Lung (tissue), 12 donors: ENCODE results near the gene ATF7IP2. TPM values are rescaled to one million over a fixed set of nuclear protein-coding genes. Genes with fewer than 3 reads are reported as not detected.
"Not testable (repeated sequence)": the region's sequence is repeated elsewhere in the genome, so short reads cannot be mapped to it uniquely, and the experiment has no call there.

Source experiments
- ATAC-seq: fragments of 200-7000 bp; cut with Tn5 transposase; one replicate; pipeline ENCODE4 v1.9.1; 2020; ENCODE audit warnings: moderate number of reproducible peaks; ENCODE audit not compliant: insufficient read depth, low FRiP score
- DNase-seq, 3 donors: peaks; one replicate each; pipeline ENCODE4 v3.0.0-alpha.2; 2013 to 2017
- H3K27ac ChIP-seq, 2 donors: one replicate each; pipeline ENCODE4 v1.5.1; 2013; ENCODE audit warnings: mild to moderate bottlenecking in 2 of 2, moderate library complexity in 2 of 2, control low read depth in 1 of 2, inconsistent platforms in 1 of 2, low read depth in 1 of 2, low read length in 1 of 2
- H3K27me3 ChIP-seq, 3 donors: one replicate each; pipeline ENCODE4 v1.5.1; 2013; ENCODE audit warnings: low read length in 2 of 3; ENCODE audit not compliant: control insufficient read depth in 3 of 3, insufficient read depth in 3 of 3
- H3K36me3 ChIP-seq, 4 donors: one replicate each; pipeline ENCODE4 v1.5.1; 2013; ENCODE audit warnings: low read length in 4 of 4, mild to moderate bottlenecking in 1 of 4, moderate library complexity in 1 of 4; ENCODE audit not compliant: control insufficient read depth in 4 of 4, insufficient read depth in 4 of 4
- H3K4me1 ChIP-seq, 5 donors: one replicate each; pipeline ENCODE4 v1.5.1; 2013; ENCODE audit warnings: low read length in 5 of 5, mild to moderate bottlenecking in 2 of 5, moderate library complexity in 1 of 5; ENCODE audit not compliant: control insufficient read depth in 5 of 5, insufficient read depth in 5 of 5
- H3K4me3 ChIP-seq: one replicate; pipeline ENCODE4 v1.5.1; 2013; ENCODE audit warnings: mild to moderate bottlenecking, control low read depth, moderate library complexity
- H3K9ac ChIP-seq, 2 donors: one replicate each; pipeline ENCODE4 v1.5.1; 2013; ENCODE audit warnings: low read length in 2 of 2, control low read depth in 1 of 2; ENCODE audit not compliant: insufficient read depth in 1 of 2
- H3K9me3 ChIP-seq, 4 donors: one replicate each; pipeline ENCODE4 v1.5.1; 2013; ENCODE audit warnings: low read length in 3 of 4, mild to moderate bottlenecking in 1 of 4, moderate library complexity in 1 of 4; ENCODE audit not compliant: control insufficient read depth in 4 of 4, insufficient read depth in 3 of 4
- CTCF ChIP-seq: IDR thresholded peaks from 2 replicates; pipeline ENCODE4 v1.5.1; 2012; ENCODE audit warnings: mild to moderate bottlenecking; ENCODE audit errors: control extremely low read depth, extremely low read depth
- WGBS, 2 donors: extraction: QIAGEN DNeasy Blood & Tissue Kit; methylation state at CpG; one replicate each; pipeline ENCODE4 v1.1.7; 2013; 5-methylcytosine and 5-hydroxymethylcytosine counted together
- polyA plus RNA-seq, 2 donors: library from polyadenylated mRNA; stranded (reverse); fragments of 200-250 nt; gene quantifications; one replicate each; pipeline ENCODE4 v1.2.1, GENCODE V29; 2013
- total RNA-seq, 2 donors: library from RNA; depleted of rRNA in 1 of 2; stranded (reverse); fragments of >200 nt in 1 of 2; gene quantifications; one replicate each; pipeline ENCODE4 v1.2.1, GENCODE V29; 2014 to 2021
- donor health status: control.
- donor health status: control.
- donor health status: Bipolar disorder and iron deficiency.
- donor health status: healthy.
- donor health status: DM: yes; HTN: yes; CAD: no.

Gene ATF7IP2
- total and polyA plus RNA-seq, 4 donors: 7.3 to 18.0 (median 14.5) TPM

DNA sequence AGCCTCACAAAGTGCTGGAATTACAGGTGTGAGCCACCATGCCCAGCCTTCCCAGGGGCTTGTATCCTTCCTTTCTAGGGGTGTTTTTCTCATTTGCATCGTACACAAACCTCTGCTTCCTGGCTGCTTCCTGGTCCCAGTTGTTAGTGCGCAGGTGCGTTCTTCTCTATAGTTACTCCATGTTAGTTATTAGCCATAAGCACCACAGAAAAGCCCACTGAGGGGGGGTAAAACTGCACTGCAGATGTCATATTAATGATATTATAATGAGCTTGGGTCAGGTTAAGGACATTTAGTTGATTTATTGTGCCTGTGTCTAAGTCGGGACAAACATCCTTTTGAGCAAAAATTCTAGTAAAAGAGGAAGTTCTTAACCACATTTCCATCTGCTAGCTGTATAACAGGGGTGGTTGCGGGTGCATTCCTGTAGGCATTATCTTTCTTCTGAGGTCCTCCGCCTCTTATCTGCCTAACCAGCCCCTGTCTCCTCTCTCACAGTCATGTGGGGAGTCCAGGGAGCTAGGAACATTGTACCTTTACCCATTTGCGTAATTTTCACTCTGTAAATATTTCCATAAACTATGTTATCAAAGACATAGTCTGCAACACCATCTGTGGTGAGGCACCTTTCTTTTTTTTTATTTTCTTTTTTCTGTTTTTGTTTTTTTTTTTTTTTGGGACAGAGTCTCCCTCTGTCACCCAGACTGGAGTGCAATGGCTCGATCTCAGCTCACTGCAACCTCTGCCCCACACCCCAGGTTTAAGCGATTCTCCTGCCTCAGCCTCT lies 23.6 kb upstream of the ATF7IP2 start:
- ATAC-seq (no peak), DNase-seq (no peak)
- Histone ChIP-seq H3K4me1 (no peaks in the 10 kb centered on the region), H3K4me3 (no peak overlapping the region), H3K27me3 (no peaks in the 10 kb centered on the region), H3K9ac (no peak overlapping the region), H3K27ac (no peak overlapping the region), H3K36me3 (no peaks in the 10 kb centered on the region), H3K9me3 (no peaks in the 10 kb centered on the region)
- WGBS, 2 donors: 25 to 52% methylated on average over 9 of the region's 9 CpGs
- no peak for TF ChIP-seq CTCF

DNA sequence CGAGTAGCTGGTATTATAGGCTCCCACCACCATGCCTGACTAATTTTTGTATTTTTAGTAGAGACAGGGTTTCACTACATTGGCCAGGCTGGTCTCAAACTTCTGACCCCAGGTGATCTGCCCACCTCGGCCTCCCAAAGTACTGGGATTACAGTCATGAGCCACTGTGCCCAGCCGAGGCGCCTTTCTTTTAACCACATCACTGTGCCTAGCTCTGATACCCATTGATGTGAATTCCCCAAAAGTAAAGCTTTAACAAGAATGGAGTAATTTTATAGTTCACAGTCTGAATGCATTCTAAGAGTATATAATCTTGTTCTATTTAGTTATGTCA lies 23.0 kb upstream of the ATF7IP2 start:
- not testable (repeated sequence) for H3K4me1 ChIP-seq, DNase-seq, H3K36me3 ChIP-seq, H3K9ac ChIP-seq, H3K27me3 ChIP-seq, ATAC-seq, H3K4me3 ChIP-seq, H3K9me3 ChIP-seq, H3K27ac ChIP-seq
- WGBS, 2 donors: 80 to 85% methylated on average over 4 of the region's 4 CpGs

DNA sequence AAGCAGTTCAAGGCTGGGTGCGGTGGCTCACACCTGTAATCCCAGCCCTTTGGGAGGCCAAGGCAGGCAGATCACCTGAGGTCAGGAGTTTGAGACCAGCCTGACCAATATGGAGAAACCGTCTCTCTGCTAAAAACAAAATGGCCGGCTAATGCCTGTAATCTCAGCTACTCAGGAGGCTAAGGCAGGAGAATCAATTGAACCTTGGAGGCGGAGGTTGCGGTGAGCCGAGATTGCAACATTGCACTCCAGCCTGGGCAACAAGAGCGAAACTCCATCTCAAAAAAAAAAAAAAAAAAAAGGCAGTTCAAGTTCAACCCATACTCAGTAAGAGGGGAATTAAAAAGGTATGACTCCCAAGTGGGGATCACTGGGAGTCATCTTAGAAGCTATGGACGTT lies 19.2 kb upstream of the ATF7IP2 start:
- not testable (repeated sequence) for DNase-seq, H3K4me3 ChIP-seq, H3K27me3 ChIP-seq, H3K36me3 ChIP-seq, H3K27ac ChIP-seq, ATAC-seq, H3K9me3 ChIP-seq, H3K9ac ChIP-seq, H3K4me1 ChIP-seq
- 94 to 97% methylated on average over 8 of the region's 8 CpGs for whole genome bisulfite sequencing, 2 donors

- TF ChIP-seq CTCF: no peak
Measured at GRCh38 chr16:10367616-10368188, 18.2 kb upstream of the ATF7IP2 start.

More at GRCh38 chr16:10367616-10368188, 18.2 kb upstream of the ATF7IP2 start:
- Histone ChIP-seq H3K36me3 (no peaks in the 10 kb centered on the region), H3K27me3 (no peaks in the 10 kb centered on the region), H3K27ac (no peak overlapping the region), H3K4me3 (no peak overlapping the region), H3K9me3 (no peaks in the 10 kb centered on the region), H3K4me1 (no peaks in the 10 kb centered on the region), H3K9ac (no peak overlapping the region)
- WGBS, 2 donors: 75 to 78% methylated on average over 5 of the region's 5 CpGs
- DNase-seq (no peak), ATAC-seq (no peak)
